SH-SY5Y (cell line): ENCODE data around the gene CYP2W1.

Experiments
- GATA2 ChIP-seq: IDR thresholded peaks from 2 replicates; pipeline ENCODE4 v1.6.1; 2011; ENCODE audit warnings: mild to moderate bottlenecking, low read depth, low read length
- GATA3 ChIP-seq: IDR thresholded peaks from 2 replicates; pipeline ENCODE4 v1.6.1; 2011; ENCODE audit warnings: low read depth, mild to moderate bottlenecking, low read length, moderate library complexity

- TF ChIP-seq GATA2 (peak; percentile 75), GATA3 (no peak)
These were observed 18.4 kb upstream of the CYP2W1 start for GRCh38 chr7:964401-965231.
